Endothelial cell of umbilical vein (primary cell): ENCODE data around the gene ATP6V0E2.

ENCODE experiments used
- EZH2 ChIP-seq: IDR thresholded peaks from 2 replicates; pipeline ENCODE4 v1.6.1; 2012; ENCODE audit warnings: borderline replicate concordance, low read depth, mild to moderate bottlenecking, moderate library complexity, low read length, inconsistent platforms; ENCODE audit not compliant: severe bottlenecking
- FOS ChIP-seq: IDR thresholded peaks from 2 replicates; pipeline ENCODE4 v1.6.1; 2011; ENCODE audit warnings: mild to moderate bottlenecking, low read length, moderate library complexity, borderline replicate concordance; ENCODE audit not compliant: insufficient read depth
- JUN ChIP-seq: IDR thresholded peaks from 2 replicates; pipeline ENCODE4 v1.6.1; 2011; ENCODE audit warnings: borderline replicate concordance, low read depth; ENCODE audit not compliant: insufficient read length, insufficient read depth
- MYC ChIP-seq: IDR thresholded peaks from one replicate; pipeline ENCODE4 v1.6.1; 2011; ENCODE audit warnings: mild to moderate bottlenecking, low read depth, low read length
- POLR2A ChIP-seq: IDR thresholded peaks from 2 replicates; pipeline ENCODE4 v1.6.1; 2012; ENCODE audit warnings: low read depth, mild to moderate bottlenecking, control low read depth, low read length
- POLR2AphosphoS5 ChIP-seq: IDR thresholded peaks from 2 replicates; pipeline ENCODE4 v1.6.1; 2012; ENCODE audit warnings: low read depth, mild to moderate bottlenecking, control low read depth, low read length, moderate library complexity; ENCODE audit not compliant: insufficient read depth
- TF ChIP-seq, protein P1 (sequence below), 2 donors: IDR thresholded peaks; 1 replicate in 1 of 2; 2 replicates in 1 of 2; pipeline ENCODE4 v1.5.1; 2011; ENCODE audit warnings: low read length in 2 of 2, mild to moderate bottlenecking in 2 of 2, moderate library complexity in 2 of 2, control low read depth in 1 of 2, inconsistent platforms in 1 of 2, low read depth in 1 of 2; ENCODE audit not compliant: insufficient read depth in 1 of 2; ENCODE audit errors: extremely low read depth in 1 of 2
- TF ChIP-seq, protein P2 (sequence below): IDR thresholded peaks from 2 replicates; pipeline ENCODE4 v1.6.1; 2011; ENCODE audit not compliant: insufficient read depth, insufficient read length

DNA sequence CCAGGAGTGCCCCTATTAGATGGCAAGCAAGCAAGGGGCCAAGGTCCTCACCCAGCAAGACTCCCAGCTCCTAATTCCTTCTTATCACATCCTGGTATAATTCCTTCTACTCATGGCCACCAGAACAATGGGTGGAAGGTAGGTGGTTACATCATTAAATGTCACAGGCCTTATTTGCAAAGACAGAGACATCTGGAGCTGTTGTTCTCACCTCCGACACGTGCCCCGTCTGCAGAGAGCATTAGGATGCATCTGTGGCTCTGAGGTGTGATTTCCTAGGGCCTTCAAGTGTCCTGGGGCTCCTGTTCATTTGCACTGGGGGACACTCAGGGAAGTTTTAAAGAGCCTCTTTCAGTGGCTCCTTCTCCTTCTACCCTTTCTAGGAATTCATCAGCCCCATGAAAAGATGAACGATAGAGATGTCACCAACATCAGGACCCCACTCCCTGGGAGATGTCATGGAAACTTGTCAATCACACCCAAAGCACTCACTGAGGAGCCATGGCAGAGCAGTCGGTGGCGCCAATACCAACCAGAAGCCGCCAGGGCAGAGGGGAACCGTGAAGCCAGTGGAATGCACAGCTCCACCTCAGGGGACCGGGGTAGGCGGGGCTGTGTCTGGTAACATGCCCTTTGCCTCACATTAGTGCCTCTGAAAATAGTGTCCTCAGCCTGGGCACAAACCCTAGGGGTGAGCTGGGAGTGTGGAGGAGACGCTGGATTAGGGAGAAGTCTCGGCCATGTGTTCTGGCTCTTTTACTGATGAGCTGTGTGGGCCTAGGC, 2.9 kb upstream of the ATP6V0E2 start:
- TF ChIP-seq, protein P1, sequence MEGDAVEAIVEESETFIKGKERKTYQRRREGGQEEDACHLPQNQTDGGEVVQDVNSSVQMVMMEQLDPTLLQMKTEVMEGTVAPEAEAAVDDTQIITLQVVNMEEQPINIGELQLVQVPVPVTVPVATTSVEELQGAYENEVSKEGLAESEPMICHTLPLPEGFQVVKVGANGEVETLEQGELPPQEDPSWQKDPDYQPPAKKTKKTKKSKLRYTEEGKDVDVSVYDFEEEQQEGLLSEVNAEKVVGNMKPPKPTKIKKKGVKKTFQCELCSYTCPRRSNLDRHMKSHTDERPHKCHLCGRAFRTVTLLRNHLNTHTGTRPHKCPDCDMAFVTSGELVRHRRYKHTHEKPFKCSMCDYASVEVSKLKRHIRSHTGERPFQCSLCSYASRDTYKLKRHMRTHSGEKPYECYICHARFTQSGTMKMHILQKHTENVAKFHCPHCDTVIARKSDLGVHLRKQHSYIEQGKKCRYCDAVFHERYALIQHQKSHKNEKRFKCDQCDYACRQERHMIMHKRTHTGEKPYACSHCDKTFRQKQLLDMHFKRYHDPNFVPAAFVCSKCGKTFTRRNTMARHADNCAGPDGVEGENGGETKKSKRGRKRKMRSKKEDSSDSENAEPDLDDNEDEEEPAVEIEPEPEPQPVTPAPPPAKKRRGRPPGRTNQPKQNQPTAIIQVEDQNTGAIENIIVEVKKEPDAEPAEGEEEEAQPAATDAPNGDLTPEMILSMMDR (IDR thresholded peaks at IDR 0.05; ENCODE audit: extremely low read depth in 1 of 2, insufficient read depth in 1 of 2, low read depth in 1 of 2, low read length in 2 of 2): no peak
- TF ChIP-seq MYC (no peak), FOS (no peak), POLR2A (no peak), EZH2 (no peak), JUN (no peak), POLR2AphosphoS5 (no peak)
- TF ChIP-seq, protein P2, sequence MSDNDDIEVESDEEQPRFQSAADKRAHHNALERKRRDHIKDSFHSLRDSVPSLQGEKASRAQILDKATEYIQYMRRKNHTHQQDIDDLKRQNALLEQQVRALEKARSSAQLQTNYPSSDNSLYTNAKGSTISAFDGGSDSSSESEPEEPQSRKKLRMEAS: no peak
